Effector memory CD4-positive, alpha-beta T cell (primary cell): ENCODE data around the gene AGR2.

Experiments used
- DNase-seq, 3 donors: peaks; one replicate each; pipeline ENCODE4 v3.0.0-alpha.2; 2020
- H3K27ac ChIP-seq: 2 replicates; pipeline ENCODE4 v1.7.0; 2013; ENCODE audit warnings: mild to moderate bottlenecking, low read length, moderate library complexity; ENCODE audit not compliant: insufficient read depth, poor library complexity, severe bottlenecking
- H3K27me3 ChIP-seq: replicated peaks from 2 replicates; pipeline ENCODE4 v1.7.0; 2013; ENCODE audit warnings: mild to moderate bottlenecking, low read length; ENCODE audit not compliant: insufficient read depth, control insufficient read depth, poor library complexity, severe bottlenecking
- H3K36me3 ChIP-seq: 2 replicates; pipeline ENCODE4 v1.7.0; 2013; ENCODE audit warnings: mild to moderate bottlenecking, low read length, moderate library complexity; ENCODE audit not compliant: control insufficient read depth, insufficient read depth
- H3K4me1 ChIP-seq: 2 replicates; pipeline ENCODE4 v1.7.0; 2013; ENCODE audit warnings: low read length, mild to moderate bottlenecking; ENCODE audit not compliant: control insufficient read depth, insufficient read depth, poor library complexity, severe bottlenecking
- H3K4me3 ChIP-seq: 2 replicates; pipeline ENCODE4 v1.7.0; 2013; ENCODE audit warnings: low read length, low read depth, mild to moderate bottlenecking; ENCODE audit not compliant: insufficient read depth, poor library complexity, severe bottlenecking
- H3K9me3 ChIP-seq: 2 replicates; pipeline ENCODE4 v1.7.0; 2013; ENCODE audit warnings: mild to moderate bottlenecking, low read length, moderate library complexity; ENCODE audit not compliant: control insufficient read depth

Gene AGR2

GRCh38 chr7:16801111-16801542 is 3.7 kb downstream of the AGR2 start:
- no peaks in the 10 kb centered on the region for H3K27me3 ChIP-seq
- no peaks in the 10 kb centered on the region for H3K4me1 ChIP-seq
- H3K4me3 ChIP-seq: no peak overlapping the region
- no peak for DNase-seq
- no peak overlapping the region for H3K27ac ChIP-seq
- no peaks in the 10 kb centered on the region for H3K36me3 ChIP-seq
- H3K9me3 ChIP-seq: no peaks in the 10 kb centered on the region

- Histone ChIP-seq H3K36me3 (no peaks in the 10 kb centered on the region), H3K4me3 (no peak overlapping the region), H3K4me1 (no peaks in the 10 kb centered on the region), H3K27ac (no peak overlapping the region), H3K9me3 (no peaks in the 10 kb centered on the region), H3K27me3 (no peaks in the 10 kb centered on the region)
- no peak for DNase-seq
Observed at GRCh38 chr7:16795624-16796023, 9.2 kb downstream of the AGR2 start.

- Histone ChIP-seq H3K27me3 (no peaks in the 10 kb centered on the region), H3K9me3 (no peaks in the 10 kb centered on the region), H3K4me1 (no peaks in the 10 kb centered on the region), H3K36me3 (no peaks in the 10 kb centered on the region), H3K27ac (no peak overlapping the region), H3K4me3 (no peak overlapping the region)
- no peak for DNase-seq
Observed at GRCh38 chr7:16794986-16795385, 9.8 kb downstream of the AGR2 start.

GRCh38 chr7:16791905-16792698 is 12.7 kb downstream of the AGR2 start:
- H3K27me3 ChIP-seq: no peaks in the 10 kb centered on the region
- DNase-seq: no peak

GRCh38 chr7:16791071-16791470 is 13.7 kb downstream of the AGR2 start:
- no peaks in the 10 kb centered on the region for H3K4me1 ChIP-seq
- H3K9me3 ChIP-seq: no peaks in the 10 kb centered on the region
- no peaks in the 10 kb centered on the region for H3K36me3 ChIP-seq
- no peak overlapping the region for H3K4me3 ChIP-seq
- no peak overlapping the region for H3K27ac ChIP-seq
- DNase-seq: no peak
- H3K27me3 ChIP-seq: no peaks in the 10 kb centered on the region

More at GRCh38 chr7:16791905-16792698, 12.7 kb downstream of the AGR2 start:
- no peaks in the 10 kb centered on the region for H3K4me1 ChIP-seq
- no peak overlapping the region for H3K27ac ChIP-seq
- H3K9me3 ChIP-seq: no peaks in the 10 kb centered on the region
- H3K4me3 ChIP-seq: no peak overlapping the region
- no peaks in the 10 kb centered on the region for H3K36me3 ChIP-seq

GRCh38 chr7:16787127-16787526 is 17.7 kb downstream of the AGR2 start:
- Histone ChIP-seq H3K36me3 (no peaks in the 10 kb centered on the region), H3K9me3 (no peaks in the 10 kb centered on the region), H3K4me1 (no peaks in the 10 kb centered on the region), H3K4me3 (no peak overlapping the region), H3K27me3 (no peaks in the 10 kb centered on the region), H3K27ac (no peak overlapping the region)
- DNase-seq: no peak

- H3K4me3 ChIP-seq: no peak overlapping the region
- H3K36me3 ChIP-seq: no peaks in the 10 kb centered on the region
- DNase-seq: no peak
- no peaks in the 10 kb centered on the region for H3K27me3 ChIP-seq
- H3K9me3 ChIP-seq: no peaks in the 10 kb centered on the region
- H3K4me1 ChIP-seq: no peaks in the 10 kb centered on the region
- H3K27ac ChIP-seq: no peak overlapping the region
Observed at GRCh38 chr7:16786257-16786656, 18.5 kb downstream of the AGR2 start.

GRCh38 chr7:16785846-16786245 is 19.0 kb downstream of the AGR2 start:
- Histone ChIP-seq H3K36me3 (no peaks in the 10 kb centered on the region), H3K4me1 (no peaks in the 10 kb centered on the region), H3K27me3 (no peaks in the 10 kb centered on the region), H3K9me3 (no peaks in the 10 kb centered on the region), H3K4me3 (no peak overlapping the region), H3K27ac (no peak overlapping the region)
- DNase-seq: no peak

GRCh38 chr7:16785321-16785720 is 19.5 kb downstream of the AGR2 start:
- H3K36me3 ChIP-seq: no peaks in the 10 kb centered on the region
- no peak overlapping the region for H3K27ac ChIP-seq
- no peaks in the 10 kb centered on the region for H3K9me3 ChIP-seq
- DNase-seq: no peak
- H3K4me3 ChIP-seq: no peak overlapping the region
- H3K27me3 ChIP-seq: no peaks in the 10 kb centered on the region
- no peaks in the 10 kb centered on the region for H3K4me1 ChIP-seq

- Histone ChIP-seq H3K36me3 (no peaks in the 10 kb centered on the region), H3K27ac (no peak overlapping the region), H3K4me1 (no peaks in the 10 kb centered on the region), H3K9me3 (no peaks in the 10 kb centered on the region), H3K27me3 (no peaks in the 10 kb centered on the region), H3K4me3 (no peak overlapping the region)
- no peak for DNase-seq
Observed at GRCh38 chr7:16780596-16780995, 24.2 kb downstream of the AGR2 start.
